HEK293T (cell line): ENCODE measurements around the gene ZDHHC17.
A peak's percentile ranks its signal among the peaks of the same experiment; 100 is the strongest.

Source experiments
- CTCF ChIA-PET: fragments of 350-600 bp; formaldehyde crosslinking; extraction: SDS; loops from one replicate; lab custom pipeline; 2021; ENCODE audit warnings: antibody characterized with exemption, inconsistent platforms; lab: Yijun Ruan, JAX
- POLR2A ChIA-PET: fragments of 350-600 bp; formaldehyde crosslinking; extraction: SDS; loops from one replicate; lab custom pipeline; 2020; ENCODE audit warnings: antibody characterized with exemption, inconsistent platforms; lab: Yijun Ruan, JAX
- DNase-seq: peaks from one replicate; pipeline ENCODE4 v3.0.0; 2012; ENCODE audit warnings: mixed read lengths; ENCODE audit errors: extremely low spot score
- ARNT ChIP-seq: fragments of 450-650 bp; IDR thresholded peaks from 2 replicates; pipeline ENCODE4 v1.6.1; 2017; ENCODE audit warnings: mild to moderate bottlenecking
- BHLHE40 ChIP-seq: fragments of 450-650 bp; IDR thresholded peaks from 2 replicates; pipeline ENCODE4 v1.6.1; 2016; ENCODE audit warnings: mild to moderate bottlenecking, moderate library complexity, borderline replicate concordance
- CTBP1 ChIP-seq: fragments of 450-650 bp; IDR thresholded peaks from 2 replicates; pipeline ENCODE4 v1.6.1; 2016; ENCODE audit warnings: borderline replicate concordance
- ELF4 ChIP-seq: fragments of 450-650 bp; IDR thresholded peaks from 2 replicates; pipeline ENCODE4 v1.6.1; 2017; ENCODE audit warnings: antibody characterized with exemption
- FOXA1 ChIP-seq: fragments of 450-650 bp; IDR thresholded peaks from 2 replicates; pipeline ENCODE4 v1.6.1; 2016; ENCODE audit warnings: mild to moderate bottlenecking
- FOXK2 ChIP-seq: fragments of 450-650 bp; IDR thresholded peaks from 2 replicates; pipeline ENCODE4 v1.6.1; 2016; ENCODE audit warnings: mild to moderate bottlenecking
- FOXM1 ChIP-seq: fragments of 450-650 bp; IDR thresholded peaks from 2 replicates; pipeline ENCODE4 v1.6.1; 2017; ENCODE audit warnings: mild to moderate bottlenecking, borderline replicate concordance
- HDGF ChIP-seq: fragments of 450-650 bp; IDR thresholded peaks from 2 replicates; pipeline ENCODE4 v1.6.1; 2017; ENCODE audit warnings: antibody characterized with exemption, borderline replicate concordance
- L3MBTL2 ChIP-seq: fragments of 450-650 bp; conservative IDR thresholded peaks from 2 replicates; pipeline ENCODE4 v1.6.1; 2016; ENCODE audit warnings: mild to moderate bottlenecking
- LEF1 ChIP-seq: fragments of 450-650 bp; IDR thresholded peaks from 2 replicates; pipeline ENCODE4 v1.6.1; 2017; ENCODE audit warnings: mild to moderate bottlenecking, borderline replicate concordance
- NFRKB ChIP-seq: fragments of 450-650 bp; IDR thresholded peaks from 2 replicates; pipeline ENCODE4 v1.6.1; 2016; ENCODE audit warnings: mild to moderate bottlenecking, moderate library complexity
- PKNOX1 ChIP-seq: fragments of 450-650 bp; IDR thresholded peaks from 2 replicates; pipeline ENCODE4 v1.6.1; 2016
- SP1 ChIP-seq: fragments of 450-650 bp; IDR thresholded peaks from 2 replicates; pipeline ENCODE4 v1.6.1; 2017
- SUZ12 ChIP-seq: fragments of 450-650 bp; IDR thresholded peaks from 2 replicates; pipeline ENCODE4 v1.6.1; 2016; ENCODE audit warnings: mild to moderate bottlenecking
- TARDBP ChIP-seq: fragments of 450-650 bp; IDR thresholded peaks from 2 replicates; pipeline ENCODE4 v1.6.1; 2016
- ZNF384 ChIP-seq: fragments of 450-650 bp; IDR thresholded peaks from 2 replicates; pipeline ENCODE4 v1.6.1; 2016

ZDHHC17 gene

GRCh38 chr12:76820888-76821482, 57.1 kb downstream of the ZDHHC17 start:
- TF ChIP-seq NFRKB = no peak
- TF ChIP-seq FOXA1 = no peak
- TF ChIP-seq LEF1 = no peak
- TF ChIP-seq TARDBP = no peak
- TF ChIP-seq ELF4 = no peak
- no peak for TF ChIP-seq FOXM1
- no peak for TF ChIP-seq FOXK2
- TF ChIP-seq SP1 = no peak
- TF ChIP-seq CTBP1 = no peak
- no peak for TF ChIP-seq BHLHE40
- no peak for TF ChIP-seq PKNOX1
- no peak for TF ChIP-seq HDGF
- TF ChIP-seq ZNF384 = no peak
- no peak for TF ChIP-seq L3MBTL2
- TF ChIP-seq ARNT = no peak
- no peak for TF ChIP-seq SUZ12
- CTCF ChIA-PET = interaction anchor here (0.7 to 1.6 kb wide), 7 partner anchors 11 to 200 kb away, joined by 3 to 4 read pairs (median 3); no protein-coding TSS in a partner anchor
- POLR2A ChIA-PET = no interaction called here
- DNase-seq = peak; percentile 49

- ChIA-PET POLR2A (no interaction called here), CTCF (no interaction called here)
- no peak for TF ChIP-seq LEF1
- TF ChIP-seq FOXM1 = no peak
- no peak for TF ChIP-seq HDGF
- no peak for TF ChIP-seq SUZ12
- TF ChIP-seq ARNT = no peak
- TF ChIP-seq FOXA1 = no peak
- no peak for TF ChIP-seq L3MBTL2
- DNase-seq = no peak
Measured at GRCh38 chr12:76830436-76830835, 66.5 kb downstream of the ZDHHC17 start.

- ChIA-PET POLR2A (no interaction called here), CTCF (no interaction called here)
- no peak for DNase-seq
- TF ChIP-seq FOXM1 (no peak), ARNT (no peak), LEF1 (no peak), SP1 (no peak), PKNOX1 (no peak), TARDBP (no peak), ELF4 (no peak), HDGF (no peak), NFRKB (no peak), FOXK2 (no peak), ZNF384 (no peak), CTBP1 (no peak), FOXA1 (no peak), SUZ12 (no peak), BHLHE40 (no peak)
Measured at GRCh38 chr12:76836633-76837032, 72.7 kb downstream of the ZDHHC17 start.

DNA sequence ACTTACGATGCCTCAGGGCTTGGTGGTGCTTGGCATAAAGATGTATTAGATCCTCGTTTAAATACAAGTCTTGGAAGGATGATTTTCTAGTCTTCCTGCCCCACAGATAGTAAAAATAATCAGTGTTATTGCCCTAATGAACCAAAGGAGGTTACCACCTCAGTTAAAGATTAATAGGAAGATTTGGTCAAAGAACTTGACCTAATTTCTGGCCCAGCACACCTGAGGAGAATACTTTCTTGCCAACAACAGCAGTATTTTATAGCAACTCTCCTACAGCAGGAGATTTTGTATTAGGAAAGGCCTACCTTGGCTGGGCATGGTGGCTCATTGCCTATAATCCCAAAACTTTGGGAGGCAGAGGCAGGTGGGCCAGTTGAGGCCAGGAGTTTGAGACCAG, 83.3 kb downstream of the ZDHHC17 start:
- no peak for DNase-seq
- ChIA-PET POLR2A (no interaction called here), CTCF (no interaction called here)
- TF ChIP-seq SUZ12 (no peak), SP1 (no peak), ZNF384 (no peak), FOXA1 (no peak), NFRKB (no peak), BHLHE40 (no peak), ELF4 (no peak), TARDBP (no peak), HDGF (no peak), CTBP1 (no peak), PKNOX1 (no peak), FOXK2 (no peak), ARNT (no peak), LEF1 (no peak)

DNA sequence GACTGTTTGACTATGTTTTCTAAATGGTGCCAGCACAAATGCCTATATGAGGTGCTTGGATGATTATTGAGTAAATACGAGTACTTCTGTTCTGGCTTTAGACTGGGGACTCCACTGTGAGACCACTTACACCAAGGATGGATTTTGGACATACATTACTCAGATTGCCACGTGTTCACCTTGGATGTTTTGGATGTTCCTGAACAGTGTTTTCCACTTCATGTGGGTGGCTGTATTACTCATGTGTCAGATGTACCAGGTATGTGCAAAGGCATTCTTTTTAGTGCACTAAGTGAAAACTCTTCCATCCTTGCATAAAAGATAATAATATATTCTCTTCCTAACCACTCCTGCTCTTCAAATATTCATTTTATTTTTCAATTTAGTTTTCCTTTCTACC, 84.2 kb downstream of the ZDHHC17 start:
- CTCF ChIA-PET = no interaction called here

DNA sequence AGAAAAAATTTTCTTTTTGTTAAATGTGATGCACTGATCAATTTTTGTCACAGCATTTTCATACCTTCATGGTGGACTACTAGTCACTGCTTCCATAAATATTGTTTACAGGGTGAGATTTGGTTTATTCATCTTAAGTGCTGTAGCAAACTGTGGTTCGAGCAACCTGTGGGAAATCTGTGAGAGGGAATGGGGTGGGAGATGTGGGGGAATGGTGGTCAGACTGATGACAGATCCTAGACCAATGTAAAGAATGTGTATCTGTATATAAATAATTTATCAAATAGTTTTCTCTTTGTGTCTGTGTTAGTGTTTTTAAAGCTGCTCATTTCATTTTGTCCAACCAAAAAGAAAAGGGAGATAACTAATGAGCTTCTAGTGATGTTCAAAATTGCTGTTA, 88.2 kb downstream of the ZDHHC17 start:
- no peak for DNase-seq
- TF ChIP-seq FOXA1 (no peak), SP1 (no peak), ARNT (no peak), TARDBP (no peak), BHLHE40 (no peak), NFRKB (no peak), ELF4 (no peak), SUZ12 (no peak), FOXM1 (no peak), FOXK2 (no peak), CTBP1 (no peak), L3MBTL2 (no peak), PKNOX1 (no peak), HDGF (no peak), LEF1 (no peak), ZNF384 (no peak)
- CTCF ChIA-PET = no interaction called here
- POLR2A ChIA-PET = no interaction called here

More for the DNA sequence above, 84.2 kb downstream of the ZDHHC17 start:
- DNase-seq = no peak
- POLR2A ChIA-PET = no interaction called here
- TF ChIP-seq PKNOX1 (no peak), SP1 (no peak), SUZ12 (no peak), NFRKB (no peak), CTBP1 (no peak), TARDBP (no peak)
